Right lobe of liver (tissue), 6 donors: Measurements from ENCODE around the gene NELFB. TPM values are rescaled to one million over a fixed set of nuclear protein-coding genes. Genes with fewer than 3 reads are reported as not detected.

Source experiments
- ATAC-seq, 4 donors: fragments of 200-7000 bp; cut with Tn5 transposase; one replicate each; pipeline ENCODE4 v1.9.1; 2020; ENCODE audit warnings: mild to moderate bottlenecking in 4 of 4, moderate library complexity in 4 of 4
- DNase-seq, 3 donors: peaks; one replicate each; pipeline ENCODE4 v3.0.0-alpha.2; 2020
- H3K27ac ChIP-seq, 3 donors: fragments of 200-600 bp; one replicate each; pipeline ENCODE4 v1.8.0; 2022
- H3K27me3 ChIP-seq, 2 donors: fragments of 200-600 bp; one replicate each; pipeline ENCODE4 v1.8.0; 2022
- H3K36me3 ChIP-seq, 4 donors: fragments of 200-600 bp; sonication (generic) in 1 of 4; one replicate each; pipeline versions ENCODE4 v1.5.1 to v1.8.0; 2017 to 2022; ENCODE audit warnings: control low read depth in 1 of 4
- H3K4me1 ChIP-seq, 4 donors: fragments of 200-600 bp; sonication (generic) in 1 of 4; one replicate each; pipeline versions ENCODE4 v1.5.1 to v1.8.0; 2017 to 2022; ENCODE audit warnings: control low read depth in 1 of 4
- H3K4me3 ChIP-seq, 3 donors: fragments of 200-600 bp; one replicate each; pipeline ENCODE4 v1.8.0; 2022
- H3K9me3 ChIP-seq, 4 donors: fragments of 200-600 bp; sonication (generic) in 1 of 4; one replicate each; pipeline versions ENCODE4 v1.5.1 to v1.8.0; 2017 to 2022; ENCODE audit warnings: control low read depth in 1 of 4
- POLR2A ChIP-seq: fragments of 450-650 bp; IDR thresholded peaks from one replicate; pipeline ENCODE4 v1.6.1; 2017; ENCODE audit warnings: antibody characterized with exemption, mild to moderate bottlenecking
- WGBS: methylation state at CpG from one replicate; pipeline ENCODE4 v1.1.6; 2018; ENCODE audit warnings: low coverage, low lambda C conversion rate; ENCODE audit not compliant: insufficient coverage; ENCODE audit errors: missing lambda C conversion rate; 5-methylcytosine and 5-hydroxymethylcytosine counted together
- intact Hi-C, 2 donors: fragments of 100-400 bp; cut with DNase I; formaldehyde crosslinking; loops; one replicate each; pipeline versions ENCODE4 v1.11.2 to v1.14.1; 2022
- total RNA-seq, 6 experiments: library from RNA; depleted of rRNA in 2 of 6; stranded (reverse); fragments of >200 nt in 2 of 6; fragmentation: NEBNext Ultra II Directional in 3 of 6; extraction: Animal tissue kit (Norgen Biotek cat#: 25700) in 3 of 6; gene quantifications; one replicate each; pipeline versions ENCODE4 v1.1.0 to v1.2.4, GENCODE V29; 2016 to 2023
- TF ChIP-seq, protein P1 (sequence below), 4 donors: fragments of 200-600 bp in 3 of 4; fragments of 450-650 bp in 1 of 4; IDR thresholded peaks; one replicate each; pipeline versions ENCODE4 v1.5.1 to v1.8.0; 2016 to 2022; ENCODE audit warnings: antibody characterized with exemption in 4 of 4, mild to moderate bottlenecking in 2 of 4
- donor health status: DM: no; HTN: yes; CAD: no.
- donor health status: DM: no; HTN: no; CAD: no.
- donor health status: DM: no; HTN: no; CAD: no.
- donor health status: DM: no; HTN: yes; CAD: no.
- donor health status: DM: no; HTN: yes; CAD: no.

NELFB gene
- total RNA-seq, 6 experiments from 2014 or later = 15.6 to 21.6 (median 20.1) TPM

DNA sequence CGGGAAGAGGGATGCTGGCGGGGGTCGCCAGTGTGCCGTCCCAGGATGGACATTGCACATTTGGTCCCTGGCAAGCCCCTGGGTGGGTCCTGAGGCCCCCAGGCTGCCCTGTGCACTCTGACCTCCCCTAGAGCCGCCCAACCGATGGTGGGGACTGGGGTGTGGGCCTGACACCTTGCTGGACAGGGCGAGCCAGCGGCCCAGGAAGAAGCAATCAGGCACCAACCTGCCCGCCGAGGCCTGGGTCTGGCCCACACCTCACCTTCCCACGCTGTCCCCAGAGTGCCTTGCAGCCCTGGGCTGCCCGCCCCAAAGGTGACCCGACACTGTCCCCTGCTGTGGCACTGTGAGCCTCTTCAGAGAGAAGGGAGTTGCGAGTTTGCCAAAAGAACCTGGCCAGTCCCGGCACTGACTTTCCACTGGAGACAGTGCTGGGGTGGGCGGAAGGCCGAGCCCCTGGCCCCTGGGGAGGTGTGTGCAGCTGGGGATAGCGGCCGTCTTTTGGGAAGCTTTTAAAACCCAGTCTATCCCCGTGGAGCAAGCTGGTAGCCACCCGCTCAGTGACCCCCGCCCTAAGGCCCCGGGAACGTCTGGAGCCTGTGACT lies 58.9 kb downstream of the NELFB start:
- Histone ChIP-seq H3K4me3 (no peak overlapping the region), H3K4me1 (peaks cover 0 to 4% (median 0%) of the 10 kb centered on the region in 4 donors), H3K9me3 (no peaks in the 10 kb centered on the region), H3K36me3 (no peaks in the 10 kb centered on the region), H3K27me3 (no peaks in the 10 kb centered on the region), H3K27ac (no peak overlapping the region)
- 100% methylated on average over 1 of the region's 24 CpGs for WGBS
- intact Hi-C loops = no loop called here
- peak in 2 of 3 donors; percentile 38 to 49 for DNase-seq
- no peak for TF ChIP-seq POLR2A
- TF ChIP-seq, protein P1, sequence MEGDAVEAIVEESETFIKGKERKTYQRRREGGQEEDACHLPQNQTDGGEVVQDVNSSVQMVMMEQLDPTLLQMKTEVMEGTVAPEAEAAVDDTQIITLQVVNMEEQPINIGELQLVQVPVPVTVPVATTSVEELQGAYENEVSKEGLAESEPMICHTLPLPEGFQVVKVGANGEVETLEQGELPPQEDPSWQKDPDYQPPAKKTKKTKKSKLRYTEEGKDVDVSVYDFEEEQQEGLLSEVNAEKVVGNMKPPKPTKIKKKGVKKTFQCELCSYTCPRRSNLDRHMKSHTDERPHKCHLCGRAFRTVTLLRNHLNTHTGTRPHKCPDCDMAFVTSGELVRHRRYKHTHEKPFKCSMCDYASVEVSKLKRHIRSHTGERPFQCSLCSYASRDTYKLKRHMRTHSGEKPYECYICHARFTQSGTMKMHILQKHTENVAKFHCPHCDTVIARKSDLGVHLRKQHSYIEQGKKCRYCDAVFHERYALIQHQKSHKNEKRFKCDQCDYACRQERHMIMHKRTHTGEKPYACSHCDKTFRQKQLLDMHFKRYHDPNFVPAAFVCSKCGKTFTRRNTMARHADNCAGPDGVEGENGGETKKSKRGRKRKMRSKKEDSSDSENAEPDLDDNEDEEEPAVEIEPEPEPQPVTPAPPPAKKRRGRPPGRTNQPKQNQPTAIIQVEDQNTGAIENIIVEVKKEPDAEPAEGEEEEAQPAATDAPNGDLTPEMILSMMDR (IDR thresholded peaks at IDR 0.05) = no peak
- ATAC-seq = no peak

GRCh38 chr9:137314561-137315560 lies 59.7 kb downstream of the NELFB start:
- no peaks in the 10 kb centered on the region for H3K9me3 ChIP-seq
- ATAC-seq (no peak), DNase-seq (peak in 2 of 3 donors; percentile 17 to 57)
- H3K27me3 ChIP-seq = no peaks in the 10 kb centered on the region
- no peaks in the 10 kb centered on the region for H3K36me3 ChIP-seq
- intact Hi-C loops = no loop called here
- TF ChIP-seq, protein P1 (IDR thresholded peaks at IDR 0.05) = no peak
- TF ChIP-seq POLR2A = no peak
- H3K4me1 ChIP-seq = peaks cover 0 to 4% (median 0%) of the 10 kb centered on the region in 4 donors
- 39% methylated on average over 3 of the region's 42 CpGs for WGBS
- no peak overlapping the region for H3K27ac ChIP-seq
- no peak overlapping the region for H3K4me3 ChIP-seq

GRCh38 chr9:137315581-137316011 lies 60.5 kb downstream of the NELFB start:
- 10% methylated on average over 6 of the region's 18 CpGs for WGBS
- Histone ChIP-seq H3K9me3 (no peaks in the 10 kb centered on the region), H3K4me1 (peaks cover 0 to 4% (median 0%) of the 10 kb centered on the region in 4 donors), H3K27me3 (no peaks in the 10 kb centered on the region), H3K4me3 (no peak overlapping the region), H3K36me3 (no peaks in the 10 kb centered on the region), H3K27ac (no peak overlapping the region)
- intact Hi-C loops = no loop called here
- DNase-seq (peak in 1 of 3 donors; percentile 51), ATAC-seq (no peak)
- no peak for TF ChIP-seq POLR2A
- TF ChIP-seq, protein P1 (IDR thresholded peaks at IDR 0.05) = no peak

DNA sequence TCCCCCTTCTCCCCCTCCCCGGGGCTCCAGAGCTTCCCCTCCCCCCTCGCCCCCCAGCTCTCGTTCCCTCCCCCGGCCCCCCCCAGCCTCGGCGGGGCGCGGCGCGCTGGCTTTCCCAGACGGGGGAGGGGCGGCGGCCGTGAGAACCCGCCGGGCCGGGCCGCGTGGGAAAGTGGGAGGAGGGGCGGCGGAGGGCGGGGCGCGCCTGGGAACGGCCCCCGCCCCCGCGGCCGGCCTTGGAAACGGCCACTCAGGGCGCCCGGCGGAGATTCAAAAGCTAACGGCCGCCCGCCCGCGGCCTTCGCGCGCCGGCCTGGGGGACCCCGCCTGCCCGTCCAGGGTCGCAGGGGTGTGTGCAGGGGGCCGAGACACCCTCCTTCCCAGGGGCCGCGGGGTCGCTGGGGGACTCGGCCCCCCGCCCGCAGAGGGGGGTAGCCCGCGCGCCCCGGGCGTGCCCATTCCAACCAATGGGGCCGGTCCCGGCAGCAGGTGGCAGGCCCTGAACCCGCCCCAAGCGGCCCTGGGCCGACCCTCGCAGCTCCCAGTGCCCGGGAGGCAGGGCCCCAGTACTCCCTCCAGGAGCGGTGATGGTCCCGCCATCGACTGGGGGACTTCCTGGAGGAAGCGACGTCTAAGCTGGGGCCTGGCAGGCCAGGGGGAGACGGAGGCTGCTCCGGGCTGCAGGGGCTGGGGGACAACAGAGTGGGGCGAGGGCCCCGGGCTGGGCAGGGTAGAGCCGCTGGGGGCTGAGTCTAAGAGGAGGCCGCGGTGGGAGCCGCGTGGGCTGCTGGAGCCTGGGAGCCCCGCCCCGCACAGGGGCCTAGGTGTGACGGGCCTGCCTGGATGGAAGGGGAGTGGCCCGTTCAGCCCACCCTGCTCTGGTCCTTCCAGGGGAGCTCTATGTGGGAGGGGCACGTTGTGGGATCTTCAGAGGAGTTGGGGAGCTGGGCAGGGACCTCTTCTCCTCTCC lies 61.2 kb downstream of the NELFB start:
- ATAC-seq = peak in 3 of 4 donors; percentile 10 to 30 (median 15)
- 3% methylated on average over 7 of the region's 83 CpGs for WGBS
- H3K27me3 ChIP-seq = no peaks in the 10 kb centered on the region
- H3K4me1 ChIP-seq = peaks cover 0 to 4% (median 0%) of the 10 kb centered on the region in 4 donors
- DNase-seq = peak in 2 of 3 donors; percentile 53 to 57
- H3K4me3 ChIP-seq = peak overlapping the region in 1 of 3 donors; percentile 16
- no peaks in the 10 kb centered on the region for H3K9me3 ChIP-seq
- no peak for TF ChIP-seq POLR2A
- TF ChIP-seq, protein P1 (IDR thresholded peaks at IDR 0.05) = no peak
- no peaks in the 10 kb centered on the region for H3K36me3 ChIP-seq
- intact Hi-C loops = no loop called here
- no peak overlapping the region for H3K27ac ChIP-seq
